Choroid plexus epithelial cell (primary cell): ENCODE data around the gene NKX1-2.

Experiments
- DNase-seq: peaks from one replicate; pipeline ENCODE4 v3.0.0-alpha.2; 2010; ENCODE audit warnings: low read depth
- H3K4me3 ChIP-seq: 2 replicates; pipeline ENCODE4 v1.5.1; 2011; ENCODE audit warnings: low read depth, mild to moderate bottlenecking, control low read depth, low read length, moderate library complexity
- CTCF ChIP-seq: conservative IDR thresholded peaks from 2 replicates; pipeline ENCODE4 v1.5.1; 2011; ENCODE audit warnings: low read depth, mild to moderate bottlenecking, control low read depth, inconsistent platforms, low read length, moderate library complexity

The NKX1-2 gene

GRCh38 chr10:124450012-124450782, at the start of gene NKX1-2:
Gene NKX1-2 (minus strand): TSS chr10:124450035. CDS start chr10:124449943, 92 bp downstream.
- H3K4me3 ChIP-seq = no peak within 1 kb of the TSS

GRCh38 chr10:124498056-124498455, 48.2 kb upstream of the NKX1-2 start:
- no peak for TF ChIP-seq CTCF
- DNase-seq = no peak
- no peak overlapping the region for H3K4me3 ChIP-seq

More at GRCh38 chr10:124450012-124450782, at the start of gene NKX1-2:
- TF ChIP-seq CTCF = no peak
- peak; percentile 8 for DNase-seq

- TF ChIP-seq CTCF = no peak
- H3K4me3 ChIP-seq = no peak overlapping the region
- DNase-seq = no peak
Observed at GRCh38 chr10:124497196-124497881, 47.5 kb upstream of the NKX1-2 start.

- no peak overlapping the region for H3K4me3 ChIP-seq
- no peak for DNase-seq
- TF ChIP-seq CTCF = no peak
Observed at GRCh38 chr10:124496620-124497019, 46.8 kb upstream of the NKX1-2 start.

- H3K4me3 ChIP-seq = no peak overlapping the region
- TF ChIP-seq CTCF = no peak
- DNase-seq = no peak
Observed at GRCh38 chr10:124496150-124496549, 46.3 kb upstream of the NKX1-2 start.

GRCh38 chr10:124495725-124496124, 45.9 kb upstream of the NKX1-2 start:
- no peak for DNase-seq
- no peak for TF ChIP-seq CTCF
- no peak overlapping the region for H3K4me3 ChIP-seq
